OCI-LY1 (cell line): ENCODE measurements around the gene FILIP1L.
"Not testable (repeated sequence)": the region's sequence is repeated elsewhere in the genome, so short reads cannot be mapped to it uniquely, and the experiment has no call there.

Source experiments
- H2AFZ ChIP-seq: fragments of 200-600 bp; sonication (generic), shearing (Covaris generic); 2 replicates; pipeline ENCODE4 v1.6.0; 2014; ENCODE audit warnings: antibody characterized with exemption, mild to moderate bottlenecking, low read length
- H3F3A ChIP-seq: fragments of 200-600 bp; sonication (generic), shearing (Covaris generic); 2 replicates; pipeline ENCODE4 v1.6.0; 2014; ENCODE audit warnings: mild to moderate bottlenecking, antibody characterized with exemption, low read length, moderate library complexity; ENCODE audit not compliant: insufficient read depth
- H3K27ac ChIP-seq: fragments of 200-600 bp; sonication (generic); 2 replicates; pipeline ENCODE4 v1.5.1; 2014; ENCODE audit warnings: low read length, mixed run types, mild to moderate bottlenecking, low read depth; ENCODE audit not compliant: poor library complexity, severe bottlenecking
- H3K27me3 ChIP-seq: fragments of 200-600 bp; sonication (generic); 2 replicates; pipeline ENCODE4 v1.6.0; 2014; ENCODE audit warnings: antibody characterized with exemption, mild to moderate bottlenecking, low read length, moderate library complexity; ENCODE audit not compliant: insufficient read depth
- H3K36me3 ChIP-seq: fragments of 200-600 bp; sonication (generic); 2 replicates; pipeline ENCODE4 v1.6.1; 2014; ENCODE audit warnings: mild to moderate bottlenecking, antibody characterized with exemption, low read length, moderate library complexity, mixed read lengths; ENCODE audit not compliant: insufficient read depth
- H3K4me1 ChIP-seq: fragments of 200-600 bp; sonication (generic); 2 replicates; pipeline ENCODE4 v1.5.1; 2014; ENCODE audit warnings: mild to moderate bottlenecking, low read length, moderate library complexity; ENCODE audit not compliant: insufficient read depth, severe bottlenecking
- H3K4me2 ChIP-seq: fragments of 200-600 bp; sonication (generic), shearing (Covaris generic); 2 replicates; pipeline ENCODE4 v1.6.1; 2014; ENCODE audit warnings: low read length
- H3K4me3 ChIP-seq: fragments of 200-600 bp; sonication (generic); 2 replicates; pipeline ENCODE4 v1.5.1; 2014; ENCODE audit warnings: low read length, low read depth, mild to moderate bottlenecking, mixed read lengths; ENCODE audit not compliant: poor library complexity, severe bottlenecking
- H3K79me2 ChIP-seq: fragments of 200-600 bp; shearing (Covaris generic); 2 replicates; pipeline ENCODE4 v1.6.1; 2016; ENCODE audit warnings: mixed run types, low read length, mixed read lengths; ENCODE audit not compliant: insufficient read depth
- H3K9ac ChIP-seq: fragments of 200-600 bp; sonication (generic), shearing (Covaris generic); 2 replicates; pipeline ENCODE4 v1.6.1; 2014; ENCODE audit warnings: mild to moderate bottlenecking, low read length, mixed read lengths
- H3K9me2 ChIP-seq: fragments of 200-600 bp; sonication (generic), shearing (Covaris generic); 2 replicates; pipeline ENCODE4 v1.6.1; 2014; ENCODE audit warnings: low read depth, mild to moderate bottlenecking, low read length, mixed read lengths
- H3K9me3 ChIP-seq: fragments of 200-600 bp; shearing (Covaris generic); 2 replicates; pipeline ENCODE4 v1.6.1; 2014; ENCODE audit warnings: low read length, mixed read lengths
- H4K20me1 ChIP-seq: fragments of 200-600 bp; sonication (generic), shearing (Covaris generic); 2 replicates; pipeline ENCODE4 v1.6.0; 2016; ENCODE audit warnings: mild to moderate bottlenecking, low read length; ENCODE audit not compliant: insufficient read depth
- CTCF ChIP-seq: fragments of 200-600 bp; sonication (generic), shearing (Covaris generic); IDR thresholded peaks from 2 replicates; pipeline ENCODE4 v1.5.1; 2017; ENCODE audit warnings: mild to moderate bottlenecking, antibody characterized with exemption, low read length, moderate library complexity, mixed read lengths
- EZH2 ChIP-seq: fragments of 200-600 bp; sonication (generic), shearing (Covaris generic); IDR thresholded peaks from 2 replicates; pipeline ENCODE4 v1.8.0; 2017; ENCODE audit warnings: borderline replicate concordance, mixed run types, mild to moderate bottlenecking, antibody characterized with exemption, low read length, moderate library complexity, mixed read lengths

FILIP1L gene

GRCh38 chr3:100097919-100098783, 16.1 kb downstream of the FILIP1L start:
- Histone ChIP-seq H3K4me3 (no peak overlapping the region), H3K9ac (no peak overlapping the region), H3K4me2 (no peak overlapping the region), H3K27me3 (no peaks in the 10 kb centered on the region), H3F3A (no peaks in the 10 kb centered on the region), H3K36me3 (no peaks in the 10 kb centered on the region), H3K9me3 (no peaks in the 10 kb centered on the region), H3K9me2 (no peaks in the 10 kb centered on the region), H3K27ac (no peak overlapping the region), H3K4me1 (peaks cover 3% of the 10 kb centered on the region), H4K20me1 (no peaks in the 10 kb centered on the region), H2AFZ (no peak overlapping the region), H3K79me2 (no peaks in the 10 kb centered on the region)
- TF ChIP-seq CTCF (no peak), EZH2 (no peak)

GRCh38 chr3:100096866-100097265, 17.4 kb downstream of the FILIP1L start:
- no peaks in the 10 kb centered on the region for H3K4me1 ChIP-seq
- H3K9ac ChIP-seq, result no peak overlapping the region
- H3K27me3 ChIP-seq, result no peaks in the 10 kb centered on the region
- H3K9me2 ChIP-seq, result no peaks in the 10 kb centered on the region
- H3K4me2 ChIP-seq, result no peak overlapping the region
- no peak overlapping the region for H2AFZ ChIP-seq
- TF ChIP-seq EZH2 (no peak), CTCF (no peak)
- H3F3A ChIP-seq, result no peaks in the 10 kb centered on the region
- no peaks in the 10 kb centered on the region for H4K20me1 ChIP-seq
- H3K36me3 ChIP-seq, result no peaks in the 10 kb centered on the region
- no peaks in the 10 kb centered on the region for H3K9me3 ChIP-seq
- no peak overlapping the region for H3K27ac ChIP-seq
- H3K79me2 ChIP-seq, result no peaks in the 10 kb centered on the region
- H3K4me3 ChIP-seq, result no peak overlapping the region

GRCh38 chr3:100096286-100096685, 18.0 kb downstream of the FILIP1L start:
- H3K27me3 ChIP-seq, H4K20me1 ChIP-seq, H3K4me1 ChIP-seq, H3K4me2 ChIP-seq, H3K9me2 ChIP-seq, H3K9ac ChIP-seq, H2AFZ ChIP-seq, H3K36me3 ChIP-seq, H3K9me3 ChIP-seq, H3F3A ChIP-seq, H3K79me2 ChIP-seq, H3K4me3 ChIP-seq, H3K27ac ChIP-seq: not testable (repeated sequence)

- Histone ChIP-seq H2AFZ (no peak overlapping the region), H3K36me3 (no peaks in the 10 kb centered on the region), H3K4me3 (no peak overlapping the region), H4K20me1 (no peaks in the 10 kb centered on the region), H3K4me1 (no peaks in the 10 kb centered on the region), H3F3A (no peaks in the 10 kb centered on the region), H3K27me3 (no peaks in the 10 kb centered on the region), H3K9me3 (no peaks in the 10 kb centered on the region), H3K79me2 (no peaks in the 10 kb centered on the region), H3K4me2 (no peak overlapping the region), H3K27ac (no peak overlapping the region), H3K9ac (no peak overlapping the region), H3K9me2 (no peaks in the 10 kb centered on the region)
- TF ChIP-seq EZH2, result no peak
- no peak for TF ChIP-seq CTCF
These were observed 20.5 kb downstream of the FILIP1L start for GRCh38 chr3:100093831-100094230.
